OCI-LY7 (cell line): Measurements from ENCODE around the gene CAPRIN2. TPM values are rescaled to one million over a fixed set of nuclear protein-coding genes. Genes with fewer than 3 reads are reported as not detected.
A peak's percentile ranks its signal among the peaks of the same experiment; 100 is the strongest.

ENCODE experiments used
- BruUV-seq: library from RNA; stranded (reverse); fragments of 400-500 nt; replicated peaks from 2 replicates; lab custom pipeline; 2021; lab: Mats Ljungman, UMichigan
- CTCF ChIA-PET: fragments of 300-600 bp; sonication (Branson Sonifier 250); formaldehyde crosslinking; loops from one replicate; lab custom pipeline; 2022; ENCODE audit warnings: antibody characterized with exemption; ENCODE audit not compliant: unreplicated experiment; lab: Charles Lee
- POLR2A ChIA-PET: fragments of 300-600 bp; sonication (Branson Sonifier 250); formaldehyde crosslinking; loops from one replicate; lab custom pipeline; 2022; ENCODE audit warnings: antibody characterized with exemption; lab: Charles Lee
- DNase-seq: peaks from one replicate; pipeline ENCODE4 v3.0.0-alpha.2; 2015; ENCODE audit warnings: low spot score
- H2AFZ ChIP-seq: fragments of 200-600 bp; sonication (generic), shearing (Covaris generic); 2 replicates; pipeline ENCODE4 v1.6.1; 2014; ENCODE audit warnings: mild to moderate bottlenecking, antibody characterized with exemption, low read length, moderate library complexity
- H3K27ac ChIP-seq: fragments of 200-600 bp; sonication (generic); 2 replicates; pipeline ENCODE4 v1.5.1; 2014; ENCODE audit warnings: mixed run types, low read depth, mild to moderate bottlenecking, moderate library complexity, low read length, inconsistent platforms; ENCODE audit not compliant: poor library complexity, severe bottlenecking
- H3K36me3 ChIP-seq: fragments of 200-600 bp; sonication (generic); 2 replicates; pipeline ENCODE4 v1.6.1; 2014; ENCODE audit warnings: mild to moderate bottlenecking, antibody characterized with exemption, low read length, moderate library complexity, mixed read lengths; ENCODE audit not compliant: insufficient read depth
- H3K4me1 ChIP-seq: fragments of 200-600 bp; sonication (generic); 2 replicates; pipeline ENCODE4 v1.5.1; 2014; ENCODE audit warnings: mild to moderate bottlenecking, low read length; ENCODE audit not compliant: insufficient read depth, poor library complexity, severe bottlenecking
- H3K4me2 ChIP-seq: fragments of 200-600 bp; sonication (generic); 2 replicates; pipeline ENCODE4 v1.6.1; 2014; ENCODE audit warnings: mild to moderate bottlenecking, low read length
- H3K4me3 ChIP-seq: fragments of 200-600 bp; sonication (generic); 2 replicates; pipeline ENCODE4 v1.5.1; 2014; ENCODE audit warnings: mild to moderate bottlenecking, low read depth, low read length; ENCODE audit not compliant: poor library complexity, severe bottlenecking
- H3K79me2 ChIP-seq: fragments of 200-600 bp; sonication (generic); 2 replicates; pipeline ENCODE4 v1.6.1; 2016; ENCODE audit warnings: low read depth, mild to moderate bottlenecking, low read length, moderate library complexity, mixed read lengths; ENCODE audit not compliant: insufficient read depth
- H3K9me2 ChIP-seq: fragments of 200-600 bp; sonication (generic); 2 replicates; pipeline ENCODE4 v1.6.1; 2016; ENCODE audit warnings: mild to moderate bottlenecking, low read length, mixed read lengths; ENCODE audit not compliant: insufficient read depth
- H3K9me3 ChIP-seq: fragments of 200-600 bp; sonication (generic); 2 replicates; pipeline ENCODE4 v1.6.1; 2014; ENCODE audit warnings: mild to moderate bottlenecking, mixed run types, low read length, mixed read lengths
- H4K20me1 ChIP-seq: fragments of 200-600 bp; sonication (generic); 2 replicates; pipeline ENCODE4 v1.6.1; 2014; ENCODE audit warnings: mild to moderate bottlenecking, antibody characterized with exemption, low read length, moderate library complexity, mixed read lengths; ENCODE audit not compliant: insufficient read depth
- CTCF ChIP-seq: fragments of 200-600 bp; sonication (generic); conservative IDR thresholded peaks from 2 replicates; pipeline ENCODE4 v1.5.1; 2014; ENCODE audit warnings: mild to moderate bottlenecking, antibody characterized with exemption, low read length, moderate library complexity, mixed read lengths
- EZH2phosphoT487 ChIP-seq: fragments of 200-600 bp; sonication (generic); IDR thresholded peaks from 2 replicates; pipeline ENCODE4 v1.6.1; 2018; ENCODE audit warnings: low read depth, borderline replicate concordance, mild to moderate bottlenecking, mixed run types, antibody characterized with exemption, low read length, moderate library complexity, mixed read lengths
- intact Hi-C: fragments of 100-400 bp; cut with micrococcal nuclease; formaldehyde crosslinking; loops from one replicate; pipeline ENCODE4 v1.10.0; 2022; ENCODE audit not compliant: unreplicated experiment
- total RNA-seq, 2 experiments: library from RNA; depleted of rRNA in 1 of 2; stranded (reverse); fragments of >200 nt in 1 of 2; shearing (Covaris generic) in 1 of 2; gene quantifications; 2 replicates each; pipeline ENCODE4 v1.2.3, GENCODE V29; 2014 to 2022

CAPRIN2 gene
- total RNA-seq, 2 experiments from 2014 or later: 21.7 to 23.7 TPM

DNA sequence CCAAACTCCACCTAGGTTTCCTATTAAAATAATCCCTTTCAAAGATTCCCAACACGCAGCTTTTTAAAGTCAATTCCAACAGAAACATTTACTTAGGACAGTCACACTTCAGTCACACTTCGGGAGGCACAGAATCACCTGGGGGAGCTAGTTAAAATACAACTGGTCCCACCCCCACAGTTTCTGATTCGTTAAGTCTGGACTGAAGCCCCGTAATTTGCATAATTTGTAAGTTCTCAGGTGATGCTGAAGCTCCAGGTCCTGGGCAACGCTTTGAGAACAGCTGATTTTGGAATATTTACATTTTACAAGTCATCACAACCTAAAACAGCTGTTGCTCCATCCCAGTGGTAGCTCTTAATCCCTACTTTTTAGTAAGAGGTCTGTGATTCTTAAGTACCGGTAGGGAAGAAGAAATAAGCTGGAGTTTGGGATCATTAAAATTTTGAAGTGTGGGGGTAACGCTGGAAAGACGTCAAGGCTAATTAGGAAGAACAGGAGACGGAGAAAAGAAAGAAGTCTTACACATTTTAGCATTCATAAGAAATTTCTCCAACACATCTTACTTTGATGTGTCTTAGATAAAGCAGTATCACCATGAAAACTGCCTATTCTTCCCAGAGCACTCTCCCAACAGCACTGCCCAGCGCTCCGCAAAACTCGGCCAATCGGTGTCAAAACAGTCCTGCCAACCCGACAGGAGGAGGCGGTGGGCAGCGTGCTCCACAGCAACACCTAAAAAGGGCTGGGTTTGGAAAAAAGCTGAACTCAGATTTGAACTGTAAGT is 60.1 kb downstream of the CAPRIN2 start:
- H3K9me3 ChIP-seq: no peaks in the 10 kb centered on the region
- ChIA-PET CTCF (no interaction called here), POLR2A (interaction anchor here (0.5 to 4.7 kb wide), 10 partner anchors 9 to 1853 kb away, joined by 3 to 30 read pairs (median 4); no protein-coding TSS in a partner anchor)
- intact Hi-C loops: loop anchor here (1.0 kb wide), 1 partner anchor 61 kb away; no protein-coding TSS in a partner anchor
- DNase-seq: peak; percentile 50
- BruUV-seq: no TSS peak
- peak overlapping the region; percentile 80 for H3K4me2 ChIP-seq
- peaks cover 23% of the 10 kb centered on the region for H3K4me1 ChIP-seq
- H2AFZ ChIP-seq: peak overlapping the region; percentile 100; the same call in 1 of the 2 replicates
- peaks cover 40% of the 10 kb centered on the region; the same call in 1 of the 2 replicates for H3K79me2 ChIP-seq
- H3K36me3 ChIP-seq: peaks cover 5% of the 10 kb centered on the region; the same call in 1 of the 2 replicates
- no peaks in the 10 kb centered on the region for H4K20me1 ChIP-seq
- no peaks in the 10 kb centered on the region for H3K9me2 ChIP-seq
- no peak for TF ChIP-seq EZH2phosphoT487
- TF ChIP-seq CTCF: no peak
- peak overlapping the region; percentile 80 for H3K4me3 ChIP-seq
- no peak overlapping the region for H3K27ac ChIP-seq

DNA sequence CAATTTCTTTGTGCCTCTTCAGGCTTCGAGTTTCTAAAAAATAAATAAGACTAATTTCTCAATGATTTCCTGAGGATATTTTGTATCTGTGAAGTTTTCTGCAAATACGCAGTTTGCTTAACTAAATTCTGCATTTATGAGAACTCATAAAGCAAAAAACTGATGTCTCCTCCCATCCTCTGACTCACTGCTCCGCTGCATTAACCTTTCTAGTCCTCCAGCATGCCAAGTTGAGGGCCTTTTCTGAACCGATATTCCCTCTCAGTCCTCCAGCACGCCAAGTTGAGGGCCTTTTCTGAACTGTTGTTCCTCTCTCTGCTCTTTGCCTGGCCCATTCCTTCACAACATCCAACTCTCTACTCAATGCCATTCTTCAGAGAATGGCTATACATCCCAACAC is 62.3 kb downstream of the CAPRIN2 start:
- H3K9me3 ChIP-seq: no peaks in the 10 kb centered on the region
- H3K4me3 ChIP-seq: no peak overlapping the region
- H3K9me2 ChIP-seq: no peaks in the 10 kb centered on the region
- ChIA-PET POLR2A (no interaction called here), CTCF (no interaction called here)
- peaks cover 23% of the 10 kb centered on the region for H3K4me1 ChIP-seq
- no peaks in the 10 kb centered on the region for H4K20me1 ChIP-seq
- H3K27ac ChIP-seq: no peak overlapping the region
- H3K4me2 ChIP-seq: no peak overlapping the region
- DNase-seq: no peak
- no peak for TF ChIP-seq CTCF
- TF ChIP-seq EZH2phosphoT487: no peak
- no peak overlapping the region for H2AFZ ChIP-seq
- H3K36me3 ChIP-seq: peaks cover 9% of the 10 kb centered on the region; the same call in 1 of the 2 replicates
- H3K79me2 ChIP-seq: peaks cover 40% of the 10 kb centered on the region; the same call in 1 of the 2 replicates
- intact Hi-C loops: no loop called here
- BruUV-seq: no TSS peak
